HG02870 (cell line): ENCODE results near the gene KRT2.
"Not testable (repeated sequence)": the region's sequence is repeated elsewhere in the genome, so short reads cannot be mapped to it uniquely, and the experiment has no call there.

Source experiments
- ATAC-seq: cut with Tn5 transposase; IDR thresholded peaks from one replicate; pipeline ENCODE4 v1.9.1; 2021; ENCODE audit warnings: mild to moderate bottlenecking, moderate library complexity; ENCODE audit not compliant: unreplicated experiment

KRT2 gene

GRCh38 chr12:52685406-52685890, 33.4 kb upstream of the KRT2 start:
- ATAC-seq: no peak

- ATAC-seq: no peak
Observed at GRCh38 chr12:52684431-52684830, 32.4 kb upstream of the KRT2 start.

GRCh38 chr12:52683575-52684300, 31.7 kb upstream of the KRT2 start:
- ATAC-seq: no peak

DNA sequence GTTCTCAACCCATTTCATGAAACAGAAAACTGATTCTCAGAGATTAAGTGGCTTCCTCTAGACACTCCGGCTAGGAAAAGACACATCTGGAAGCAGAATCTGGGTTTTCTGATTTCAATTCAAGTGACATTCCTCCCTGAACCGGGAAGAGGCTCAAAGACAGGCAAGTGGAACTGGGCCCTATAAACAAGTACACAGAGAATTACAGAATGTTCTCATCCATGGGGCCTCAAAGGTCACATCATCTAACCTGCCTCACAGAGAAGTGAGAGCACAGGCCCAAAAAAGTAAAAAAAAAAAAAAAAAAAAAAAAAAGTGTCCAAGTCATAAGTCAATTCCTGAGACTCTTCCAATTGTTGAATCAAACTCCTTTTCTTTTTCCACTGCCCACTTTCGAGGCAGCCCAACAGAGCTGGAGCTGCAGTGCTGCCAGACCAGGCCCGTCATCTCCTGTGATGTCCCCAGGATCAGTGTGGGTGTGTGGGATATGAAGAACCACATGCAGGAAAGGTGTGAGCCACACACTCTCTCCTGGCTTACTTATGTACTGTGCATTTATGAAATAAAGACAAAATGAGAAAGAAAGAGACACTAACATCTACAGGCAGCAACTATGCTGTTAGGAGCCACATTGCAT, 31.0 kb upstream of the KRT2 start:
- ATAC-seq: no peak

DNA sequence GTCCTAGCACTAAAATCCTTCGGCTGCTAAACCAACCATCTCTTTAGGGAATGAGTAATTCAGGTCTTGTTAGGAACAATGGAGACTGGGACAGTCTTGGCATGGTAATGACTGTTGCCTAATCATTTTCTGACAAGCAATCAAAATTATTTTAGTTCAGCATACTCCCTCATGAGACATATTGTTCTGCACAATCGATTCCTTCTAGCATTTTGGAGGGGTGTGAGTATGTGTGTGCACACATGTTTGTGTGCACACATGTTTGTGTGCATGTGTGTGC, 30.3 kb upstream of the KRT2 start:
- ATAC-seq: no peak

- no peak for ATAC-seq
Observed at GRCh38 chr12:52681526-52682380, 29.7 kb upstream of the KRT2 start.

DNA sequence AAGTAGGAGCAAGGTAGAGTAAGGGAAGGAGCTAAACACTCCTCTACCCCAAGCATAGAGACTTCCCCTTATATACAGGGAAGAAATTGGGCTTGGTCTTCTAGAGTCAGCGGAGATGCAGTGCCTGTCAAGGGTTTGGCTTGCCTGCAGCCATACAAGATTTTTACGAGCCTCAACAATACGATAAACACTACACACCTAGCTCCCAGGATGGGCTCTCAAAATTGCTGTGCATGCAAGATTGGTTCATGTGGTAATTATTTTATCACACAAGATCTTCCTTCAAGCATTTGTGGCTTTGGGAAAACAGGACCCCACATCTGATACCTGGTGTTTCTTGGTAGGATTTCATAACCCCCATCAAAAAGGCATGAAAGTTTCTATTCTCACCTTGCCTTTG, 28.4 kb upstream of the KRT2 start, which contains the start of gene KRT1:
Gene KRT1, minus strand, starts transcription at position 45 of the 400 bp plus-strand sequence. CDS start 59 bp downstream, outside the sequence.
- no peak for ATAC-seq

- ATAC-seq: no peak
Observed at GRCh38 chr12:52679875-52680274, 27.9 kb upstream of the KRT2 start.

- ATAC-seq: no peak
Observed at GRCh38 chr12:52677671-52678070, 25.7 kb upstream of the KRT2 start.

GRCh38 chr12:52677126-52677525, 25.1 kb upstream of the KRT2 start:
- ATAC-seq: no peak

- ATAC-seq: no peak
Observed at GRCh38 chr12:52676163-52676562, 24.2 kb upstream of the KRT2 start.

- no peak for ATAC-seq
Observed at GRCh38 chr12:52675301-52675701, 23.3 kb upstream of the KRT2 start.

DNA sequence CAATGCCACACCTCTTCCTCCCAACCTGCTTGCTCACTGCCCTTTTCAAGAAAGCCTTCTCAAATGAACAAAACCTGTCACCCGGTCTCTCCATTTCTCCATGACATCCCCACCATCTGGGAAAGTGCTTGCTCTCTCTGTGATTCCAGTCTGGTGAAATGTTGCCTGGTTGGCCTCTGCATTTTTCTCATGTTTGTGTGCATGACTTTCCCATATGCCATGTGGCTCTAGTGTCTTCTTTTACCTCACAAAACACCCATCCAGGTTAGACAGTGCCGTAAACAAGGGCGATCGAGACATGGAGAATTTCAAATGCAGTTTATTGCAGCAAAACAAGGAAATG, 22.4 kb upstream of the KRT2 start:
- ATAC-seq: no peak

GRCh38 chr12:52673713-52674432, 21.9 kb upstream of the KRT2 start:
- no peak for ATAC-seq

GRCh38 chr12:52673217-52673616, 21.2 kb upstream of the KRT2 start:
- ATAC-seq: no peak

DNA sequence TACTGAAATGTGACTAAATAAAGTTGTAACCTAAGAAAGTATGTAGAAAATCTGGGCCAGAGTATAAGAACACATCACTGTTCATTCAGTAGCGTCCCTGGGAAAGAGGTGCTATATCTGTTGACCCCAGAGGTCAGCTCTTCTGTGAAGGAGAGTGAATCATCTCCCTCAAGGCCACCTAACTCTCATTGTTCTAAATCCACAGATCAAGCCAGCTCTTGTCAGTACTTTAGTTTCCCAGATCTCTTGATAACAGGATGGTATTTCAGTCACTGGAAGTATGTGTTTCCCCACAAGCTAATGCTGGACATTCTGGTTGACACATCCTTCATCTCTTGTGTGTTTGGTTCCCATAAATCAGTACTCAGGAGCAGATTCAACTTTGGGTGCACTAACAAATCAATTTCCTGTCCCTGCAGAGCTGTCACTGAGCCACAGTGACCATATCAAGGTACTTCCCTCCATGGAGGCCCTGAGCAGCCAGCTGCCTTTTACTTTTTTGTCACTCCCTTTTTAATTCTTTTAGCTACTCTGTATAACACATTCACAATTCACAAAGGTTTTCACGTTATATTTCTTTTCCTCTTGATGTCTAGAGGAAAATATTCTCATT, 20.4 kb upstream of the KRT2 start:
- ATAC-seq: no peak

DNA sequence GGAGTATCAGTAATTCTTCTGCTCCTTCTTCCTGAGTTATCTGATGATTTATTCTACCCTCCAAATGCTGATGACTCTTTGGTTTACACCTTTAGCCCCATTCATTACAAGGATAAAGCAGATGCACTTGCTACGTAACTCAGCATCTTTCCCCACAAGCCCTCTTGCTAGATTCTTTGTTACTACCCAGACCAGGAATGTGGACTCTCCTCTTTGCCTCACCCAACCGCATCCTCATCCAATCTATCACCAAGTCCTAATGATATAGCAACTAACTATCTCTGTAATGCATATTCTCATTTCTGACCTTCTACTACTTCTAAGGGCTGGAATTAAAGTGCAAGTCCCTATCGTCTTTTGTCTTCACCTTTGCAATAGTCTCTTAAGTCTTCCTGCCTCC, 18.9 kb upstream of the KRT2 start:
- no peak for ATAC-seq

GRCh38 chr12:52670506-52670905, 18.5 kb upstream of the KRT2 start:
- ATAC-seq: no peak

DNA sequence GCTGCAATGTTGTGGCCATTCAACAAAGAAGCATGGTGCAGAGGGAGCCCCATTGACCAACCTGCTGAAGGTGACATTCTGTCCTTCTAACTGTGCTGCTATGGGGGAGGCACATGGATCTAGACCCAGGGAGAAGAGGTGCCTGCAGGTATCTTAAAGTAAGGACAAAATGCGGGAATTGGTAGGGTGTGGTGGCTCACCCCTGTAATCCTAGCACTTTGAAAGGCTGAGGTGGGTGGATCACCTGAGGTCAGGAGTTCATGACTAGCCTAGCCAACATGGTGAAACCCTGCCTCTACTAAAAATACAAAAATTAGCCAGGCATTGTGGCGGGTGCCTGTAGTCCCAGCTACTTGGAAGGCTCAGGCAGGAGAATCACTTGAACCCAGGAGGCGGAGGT, 17.9 kb upstream of the KRT2 start:
- ATAC-seq: not testable (repeated sequence)

DNA sequence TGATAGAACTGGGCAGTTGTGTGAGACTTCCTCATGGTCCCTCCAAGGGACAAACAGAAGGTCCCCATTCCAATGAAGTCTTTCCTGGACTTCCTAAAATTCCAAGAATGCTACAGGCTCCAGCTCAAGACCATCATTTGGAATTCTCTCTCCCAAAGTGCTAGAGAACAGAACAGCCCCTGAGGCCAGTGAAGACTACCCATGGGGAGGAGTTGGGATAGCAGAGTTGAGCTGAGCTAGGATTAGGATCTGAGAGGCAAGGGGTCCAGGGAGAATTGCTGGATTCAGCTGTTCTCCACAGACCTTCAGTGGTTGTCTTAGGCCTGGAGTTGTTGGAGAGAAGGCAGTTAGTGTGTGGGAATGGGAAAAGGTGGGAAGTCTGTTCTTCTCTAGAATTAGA, 17.4 kb upstream of the KRT2 start:
- no peak for ATAC-seq

DNA sequence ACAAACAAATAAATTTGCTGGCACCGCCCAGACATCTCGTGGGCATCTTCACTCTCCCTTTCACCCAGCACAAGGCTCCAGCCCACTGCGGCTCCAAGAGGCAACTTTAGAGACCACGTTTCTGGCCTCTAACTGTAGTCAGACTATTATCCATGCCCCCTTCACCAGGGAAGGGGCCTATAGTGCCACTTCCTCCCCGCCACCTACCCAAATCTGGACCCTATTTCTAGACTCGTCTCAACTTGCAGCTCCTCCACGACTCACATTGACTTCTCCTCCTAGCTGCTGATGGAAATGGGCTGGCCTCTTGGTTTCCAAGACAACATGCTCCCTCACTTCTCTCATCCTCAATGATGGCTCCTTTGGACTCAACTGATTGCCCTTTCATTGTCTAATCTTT, 15.9 kb upstream of the KRT2 start:
- no peak for ATAC-seq
